ENCODE results near the gene SLTM. TPM values are rescaled to one million over a fixed set of nuclear protein-coding genes. Genes with fewer than 3 reads are reported as not detected.

The SLTM gene
- polyA plus RNA-seq, 1 donor (not counting 4 experiments of a cell fraction or from before 2014, with no cell fraction given), result 58.9 TPM

GRCh38 chr15:58916962-58917361, 16.5 kb downstream of the SLTM start:
- Histone ChIP-seq H3K36me3 (ENCODE audit: control insufficient read depth in 2 of 2, extremely low read depth in 1 of 2, insufficient read depth in 2 of 2, low read length in 2 of 2) (peaks cover 9 to 19% of the 10 kb centered on the region in 2 experiments), H3K79me2 (ENCODE audit: control insufficient read depth, insufficient read depth, low read length) (peaks cover 61% of the 10 kb centered on the region), H3K4me3 (ENCODE audit: control insufficient read depth in 2 of 3, extremely low read depth in 1 of 3, insufficient read depth in 2 of 3, low read depth in 1 of 3, low read length in 3 of 3) (no peak overlapping the region), H3K9me3 (ENCODE audit: control insufficient read depth, low read depth, low read length) (no peaks in the 10 kb centered on the region), H3K9ac (ENCODE audit: control insufficient read depth, extremely low read depth, insufficient read depth, low read length) (no peak overlapping the region), H3K27me3 (ENCODE audit: control insufficient read depth, extremely low read depth, insufficient read depth, low read length) (no peaks in the 10 kb centered on the region), H3K4me1 (ENCODE audit: control insufficient read depth, extremely low read depth, insufficient read depth, low read length) (peaks cover 7% of the 10 kb centered on the region), H3K4me2 (ENCODE audit: control insufficient read depth, extremely low read depth, insufficient read depth, low read depth, low read length) (no peak overlapping the region), H3K27ac (ENCODE audit: control insufficient read depth, insufficient read depth, low read length) (no peak overlapping the region), H2AFZ (ENCODE audit: control insufficient read depth, low read length) (no peak overlapping the region), H4K20me1 (ENCODE audit: control insufficient read depth, extremely low read depth, insufficient read depth, low read length) (peaks cover 2% of the 10 kb centered on the region), H3K9me1 (ENCODE audit: control insufficient read depth, extremely low read depth, insufficient read depth, low read length) (no peaks in the 10 kb centered on the region)
- TF ChIP-seq EZH2 (IDR thresholded peaks at IDR 0.05; ENCODE audit: low read length), result no peak
- TF ChIP-seq CTCF (optimal IDR thresholded peaks at IDR 0.05 in 1 of 3, IDR thresholded peaks at IDR 0.05 in 1 of 3, conservative IDR thresholded peaks at IDR 0.05 in 1 of 3; ENCODE audit: extremely low read depth in 1 of 3, insufficient read depth in 2 of 3, low read length in 3 of 3), result no peak
- FAIRE-seq (no peak), DNase-seq (ENCODE audit: low read depth, low spot score) (no peak)
- dilution Hi-C loops (cut with MboI; ENCODE audit: extremely low pct_ligation_motif_present, low sequenced_read_pairs), result no loop called here

- H3K9ac ChIP-seq (ENCODE audit: control insufficient read depth, extremely low read depth, insufficient read depth, low read length), result no peak overlapping the region
- H2AFZ ChIP-seq (ENCODE audit: control insufficient read depth, low read length), result no peak overlapping the region
- no peak overlapping the region for H3K4me3 ChIP-seq (ENCODE audit: control insufficient read depth in 2 of 3, extremely low read depth in 1 of 3, insufficient read depth in 2 of 3, low read depth in 1 of 3, low read length in 3 of 3)
- H3K27ac ChIP-seq (ENCODE audit: control insufficient read depth, insufficient read depth, low read length), result no peak overlapping the region
- TF ChIP-seq EZH2 (IDR thresholded peaks at IDR 0.05; ENCODE audit: low read length) (no peak), CTCF (optimal IDR thresholded peaks at IDR 0.05 in 1 of 3, IDR thresholded peaks at IDR 0.05 in 1 of 3, conservative IDR thresholded peaks at IDR 0.05 in 1 of 3; ENCODE audit: extremely low read depth in 1 of 3, insufficient read depth in 2 of 3, low read length in 3 of 3) (no peak)
- H4K20me1 ChIP-seq (ENCODE audit: control insufficient read depth, extremely low read depth, insufficient read depth, low read length), result peaks cover 7% of the 10 kb centered on the region
- no peaks in the 10 kb centered on the region for H3K27me3 ChIP-seq (ENCODE audit: control insufficient read depth, extremely low read depth, insufficient read depth, low read length)
- DNase-seq (ENCODE audit: low read depth, low spot score) (no peak), FAIRE-seq (no peak)
- peaks cover 41% of the 10 kb centered on the region for H3K79me2 ChIP-seq (ENCODE audit: control insufficient read depth, insufficient read depth, low read length)
- no peaks in the 10 kb centered on the region for H3K9me1 ChIP-seq (ENCODE audit: control insufficient read depth, extremely low read depth, insufficient read depth, low read length)
- dilution Hi-C loops (cut with MboI; ENCODE audit: extremely low pct_ligation_motif_present, low sequenced_read_pairs), result no loop called here
- peaks cover 6 to 8% of the 10 kb centered on the region in 2 experiments for H3K36me3 ChIP-seq (ENCODE audit: control insufficient read depth in 2 of 2, extremely low read depth in 1 of 2, insufficient read depth in 2 of 2, low read length in 2 of 2)
- H3K9me3 ChIP-seq (ENCODE audit: control insufficient read depth, low read depth, low read length), result no peaks in the 10 kb centered on the region
- H3K4me2 ChIP-seq (ENCODE audit: control insufficient read depth, extremely low read depth, insufficient read depth, low read depth, low read length), result no peak overlapping the region
- H3K4me1 ChIP-seq (ENCODE audit: control insufficient read depth, extremely low read depth, insufficient read depth, low read length), result no peaks in the 10 kb centered on the region
These were observed 23.0 kb downstream of the SLTM start for GRCh38 chr15:58910456-58910855.

All from keratinocyte (primary cell).